ENCODE data around the gene MPPED1.

MPPED1 gene

DNA sequence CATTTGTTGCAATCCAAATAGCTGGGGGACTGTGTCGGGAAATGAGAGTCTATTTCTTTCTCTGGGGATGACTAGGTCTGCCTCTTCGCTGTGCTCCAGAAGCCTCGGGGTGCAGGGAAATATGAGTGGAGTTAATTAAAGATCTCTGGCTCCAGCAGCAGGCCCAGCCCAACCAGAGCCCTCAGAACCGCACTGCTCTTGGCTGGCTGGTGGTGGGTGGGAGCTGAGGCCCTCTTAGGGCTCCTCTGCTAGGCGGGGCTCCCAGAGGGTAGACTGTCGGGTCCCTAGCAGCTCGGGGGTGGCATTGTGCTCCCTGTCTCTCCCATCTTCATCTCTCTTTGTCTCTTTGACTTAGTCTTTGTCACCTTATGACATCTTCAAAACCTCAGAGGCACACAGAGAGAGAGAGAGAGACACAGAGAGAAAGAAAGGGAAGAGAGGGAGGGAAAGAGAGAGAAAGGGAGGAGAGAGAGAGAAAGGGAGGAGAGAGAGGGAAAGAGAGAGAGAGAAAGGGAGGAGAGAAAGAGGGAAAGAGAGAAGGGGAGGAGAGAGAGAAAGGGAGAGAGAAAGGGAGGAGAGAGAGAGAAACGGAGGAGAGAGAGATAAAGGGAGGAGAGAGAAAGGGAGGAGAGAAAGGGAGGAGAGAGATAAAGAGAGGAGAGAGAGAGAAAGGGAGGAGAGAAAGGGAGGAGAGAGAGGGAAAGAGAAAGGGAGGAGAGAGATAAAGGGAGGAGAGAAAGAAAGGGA is 20.2 kb downstream of the MPPED1 start:
- TF ChIP-seq, protein P1, sequence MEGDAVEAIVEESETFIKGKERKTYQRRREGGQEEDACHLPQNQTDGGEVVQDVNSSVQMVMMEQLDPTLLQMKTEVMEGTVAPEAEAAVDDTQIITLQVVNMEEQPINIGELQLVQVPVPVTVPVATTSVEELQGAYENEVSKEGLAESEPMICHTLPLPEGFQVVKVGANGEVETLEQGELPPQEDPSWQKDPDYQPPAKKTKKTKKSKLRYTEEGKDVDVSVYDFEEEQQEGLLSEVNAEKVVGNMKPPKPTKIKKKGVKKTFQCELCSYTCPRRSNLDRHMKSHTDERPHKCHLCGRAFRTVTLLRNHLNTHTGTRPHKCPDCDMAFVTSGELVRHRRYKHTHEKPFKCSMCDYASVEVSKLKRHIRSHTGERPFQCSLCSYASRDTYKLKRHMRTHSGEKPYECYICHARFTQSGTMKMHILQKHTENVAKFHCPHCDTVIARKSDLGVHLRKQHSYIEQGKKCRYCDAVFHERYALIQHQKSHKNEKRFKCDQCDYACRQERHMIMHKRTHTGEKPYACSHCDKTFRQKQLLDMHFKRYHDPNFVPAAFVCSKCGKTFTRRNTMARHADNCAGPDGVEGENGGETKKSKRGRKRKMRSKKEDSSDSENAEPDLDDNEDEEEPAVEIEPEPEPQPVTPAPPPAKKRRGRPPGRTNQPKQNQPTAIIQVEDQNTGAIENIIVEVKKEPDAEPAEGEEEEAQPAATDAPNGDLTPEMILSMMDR (IDR thresholded peaks at IDR 0.05; ENCODE audit: insufficient read depth, missing control alignments) = no peak
- no peak for FAIRE-seq

GRCh38 chr22:43432883-43433415 is 21.1 kb downstream of the MPPED1 start:
- FAIRE-seq = no peak
- TF ChIP-seq, protein P1 (IDR thresholded peaks at IDR 0.05; ENCODE audit: insufficient read depth, missing control alignments) = no peak

More for the DNA sequence above, 20.2 kb downstream of the MPPED1 start:
- no peak for DNase-seq (ENCODE audit: insufficient read length, low spot score)

GRCh38 chr22:43433451-43434274 is 21.8 kb downstream of the MPPED1 start:
- no peak for DNase-seq (ENCODE audit: insufficient read length, low spot score)
- no peak for FAIRE-seq
- TF ChIP-seq, protein P1 (IDR thresholded peaks at IDR 0.05; ENCODE audit: insufficient read depth, missing control alignments) = no peak

More at GRCh38 chr22:43432883-43433415, 21.1 kb downstream of the MPPED1 start:
- DNase-seq (ENCODE audit: insufficient read length, low spot score) = no peak

- FAIRE-seq (no peak), DNase-seq (ENCODE audit: insufficient read length, low spot score) (no peak)
- TF ChIP-seq, protein P1 (IDR thresholded peaks at IDR 0.05; ENCODE audit: insufficient read depth, missing control alignments) = no peak
Measured at GRCh38 chr22:43434275-43434927, 22.6 kb downstream of the MPPED1 start.

GRCh38 chr22:43434928-43435311 is 23.1 kb downstream of the MPPED1 start:
- no peak for FAIRE-seq
- TF ChIP-seq, protein P1 (IDR thresholded peaks at IDR 0.05; ENCODE audit: insufficient read depth, missing control alignments) = no peak
- no peak for DNase-seq (ENCODE audit: insufficient read length, low spot score)

DNA sequence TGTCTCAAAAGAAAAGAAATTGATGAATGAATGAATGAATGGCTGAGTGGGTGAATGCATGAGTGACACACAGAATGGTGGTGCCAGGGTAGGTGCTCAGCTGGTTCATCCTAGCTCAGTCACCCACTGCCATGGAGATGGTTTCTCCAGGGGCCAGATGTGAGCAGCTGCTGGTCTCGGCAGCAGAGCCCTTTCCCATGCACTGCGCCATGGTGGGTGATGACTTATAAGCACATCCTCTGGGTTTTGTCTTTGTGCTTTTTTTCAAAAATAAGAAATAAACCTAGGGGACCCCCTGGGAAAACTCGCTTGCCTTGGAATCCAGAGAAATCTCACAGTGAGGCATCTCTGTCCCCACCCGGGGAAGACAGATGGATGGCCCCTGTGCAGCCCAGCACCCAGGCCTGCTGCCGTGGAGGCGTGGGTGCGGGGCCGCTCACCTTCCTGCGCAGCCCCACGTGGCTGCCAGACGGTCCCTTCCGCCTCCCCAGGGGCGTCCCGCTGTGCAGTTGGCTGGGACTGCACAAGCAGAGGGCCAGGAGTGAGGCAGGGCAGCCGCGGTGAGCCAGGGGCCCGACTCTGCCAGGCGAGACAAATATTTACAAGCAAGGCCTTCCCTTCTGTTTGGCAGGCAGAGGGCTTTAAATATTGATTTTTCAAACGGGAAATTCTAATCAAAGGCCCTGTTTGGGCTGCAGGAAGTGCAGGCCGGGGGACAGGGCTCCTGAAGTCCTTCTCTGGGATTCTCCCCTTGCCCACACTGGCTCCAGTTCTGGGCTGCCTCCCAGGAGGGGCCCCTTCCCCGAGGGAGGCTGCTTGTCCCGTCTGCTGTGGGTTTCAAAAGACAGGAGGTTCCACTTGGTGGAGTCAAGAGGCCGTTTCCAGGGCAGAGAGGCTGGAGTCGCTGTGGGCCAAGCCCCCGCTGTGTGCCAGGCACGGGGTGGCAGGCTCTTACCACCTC is 24.3 kb downstream of the MPPED1 start:
- TF ChIP-seq, protein P1 (IDR thresholded peaks at IDR 0.05; ENCODE audit: insufficient read depth, missing control alignments) = no peak
- no peak for DNase-seq (ENCODE audit: insufficient read length, low spot score)

More for the DNA sequence above, 24.3 kb downstream of the MPPED1 start:
- no peak for FAIRE-seq

Data from D721Med (cell line).